GM20431 (cell line): ENCODE data around the gene APOBEC3H.

ENCODE experiments used
- in situ Hi-C: fragments of 300-500 bp; cut with MseI, MboI; formaldehyde crosslinking; loops from one replicate; pipeline ENCODE4 v1.15.0; 2020; ENCODE audit warnings: low sequenced_read_pairs; ENCODE audit not compliant: unreplicated experiment

APOBEC3H gene

GRCh38 chr22:39132871-39133524 is 36.0 kb downstream of the APOBEC3H start:
- in situ Hi-C loops = no loop called here

- in situ Hi-C loops = no loop called here
These were observed 36.8 kb downstream of the APOBEC3H start for GRCh38 chr22:39133871-39134270.

- in situ Hi-C loops = no loop called here
These were observed 37.5 kb downstream of the APOBEC3H start for GRCh38 chr22:39134366-39135091.

DNA sequence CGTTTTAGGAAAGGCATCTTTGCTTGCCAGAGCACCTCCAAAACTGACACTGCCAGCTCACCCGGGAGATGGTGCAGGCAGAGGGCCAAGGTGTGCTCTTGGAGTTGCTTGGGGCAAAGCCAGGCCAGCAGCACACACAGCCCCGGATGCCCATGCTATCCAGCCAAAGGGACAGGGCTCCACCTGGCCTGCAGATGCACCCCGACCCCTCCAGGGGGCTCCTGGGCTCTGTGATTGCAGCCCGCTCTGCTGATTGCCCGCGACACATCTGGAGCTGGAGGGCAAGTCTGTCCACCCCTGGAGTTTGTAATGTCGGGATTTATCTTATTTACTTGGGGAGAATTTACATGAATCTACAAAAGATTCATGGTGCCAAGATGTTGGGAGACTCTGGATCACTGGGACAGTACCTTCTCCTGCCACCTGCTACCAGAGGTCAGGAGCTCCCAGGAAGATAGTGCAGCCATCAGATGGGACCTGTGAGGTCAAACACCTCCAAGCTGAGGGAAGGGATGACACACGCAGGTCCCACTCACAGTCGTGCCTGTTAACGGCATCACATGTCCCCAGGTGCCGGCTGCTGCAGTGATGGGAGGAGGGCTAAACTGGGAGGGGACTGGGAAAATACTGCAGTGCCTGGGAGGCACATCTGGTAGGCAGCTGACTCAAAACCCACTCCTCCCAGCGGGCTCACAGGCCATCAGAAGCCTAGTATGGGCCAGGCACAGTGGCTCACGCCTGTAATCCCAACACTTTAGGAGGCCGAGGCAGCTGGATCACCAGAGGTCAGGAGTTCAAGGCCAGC is 38.2 kb downstream of the APOBEC3H start:
- in situ Hi-C loops = no loop called here

- in situ Hi-C loops = no loop called here
These were observed 39.3 kb downstream of the APOBEC3H start for GRCh38 chr22:39136317-39136716.

GRCh38 chr22:39138357-39138997 is 41.4 kb downstream of the APOBEC3H start:
- in situ Hi-C loops = no loop called here

- in situ Hi-C loops = no loop called here
These were observed 42.9 kb downstream of the APOBEC3H start for GRCh38 chr22:39139933-39140332.

DNA sequence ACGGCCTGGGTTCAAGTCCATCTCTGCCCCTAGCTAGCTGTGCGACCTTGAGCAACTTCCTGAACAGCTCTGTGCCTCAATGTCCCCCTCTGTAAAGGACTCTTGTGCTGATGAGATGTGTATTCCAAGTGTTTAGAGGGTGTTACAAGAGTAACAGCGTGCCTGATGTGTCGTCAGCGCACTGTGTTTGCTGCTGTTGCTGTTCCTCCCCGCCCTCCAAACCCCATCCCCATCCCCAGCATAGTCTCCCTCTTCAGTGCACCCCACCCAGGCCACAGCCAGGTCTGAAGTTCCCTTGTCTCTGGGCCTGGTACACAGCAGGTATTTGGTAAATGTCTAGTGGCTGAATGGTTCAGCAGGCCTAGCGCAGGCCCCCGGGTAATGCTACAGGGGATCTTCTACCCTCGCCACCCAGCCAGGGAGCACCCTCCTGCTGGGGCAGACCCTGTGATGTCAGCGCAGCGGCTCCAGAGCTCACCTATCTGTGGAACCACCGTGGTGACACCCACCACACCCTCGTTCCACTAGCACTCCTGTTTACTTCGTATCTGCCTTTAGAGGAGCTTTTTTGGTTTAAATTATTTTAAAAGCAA is 45.1 kb downstream of the APOBEC3H start:
- in situ Hi-C loops = no loop called here

- in situ Hi-C loops = no loop called here
These were observed 47.2 kb downstream of the APOBEC3H start for GRCh38 chr22:39144101-39144767.

DNA sequence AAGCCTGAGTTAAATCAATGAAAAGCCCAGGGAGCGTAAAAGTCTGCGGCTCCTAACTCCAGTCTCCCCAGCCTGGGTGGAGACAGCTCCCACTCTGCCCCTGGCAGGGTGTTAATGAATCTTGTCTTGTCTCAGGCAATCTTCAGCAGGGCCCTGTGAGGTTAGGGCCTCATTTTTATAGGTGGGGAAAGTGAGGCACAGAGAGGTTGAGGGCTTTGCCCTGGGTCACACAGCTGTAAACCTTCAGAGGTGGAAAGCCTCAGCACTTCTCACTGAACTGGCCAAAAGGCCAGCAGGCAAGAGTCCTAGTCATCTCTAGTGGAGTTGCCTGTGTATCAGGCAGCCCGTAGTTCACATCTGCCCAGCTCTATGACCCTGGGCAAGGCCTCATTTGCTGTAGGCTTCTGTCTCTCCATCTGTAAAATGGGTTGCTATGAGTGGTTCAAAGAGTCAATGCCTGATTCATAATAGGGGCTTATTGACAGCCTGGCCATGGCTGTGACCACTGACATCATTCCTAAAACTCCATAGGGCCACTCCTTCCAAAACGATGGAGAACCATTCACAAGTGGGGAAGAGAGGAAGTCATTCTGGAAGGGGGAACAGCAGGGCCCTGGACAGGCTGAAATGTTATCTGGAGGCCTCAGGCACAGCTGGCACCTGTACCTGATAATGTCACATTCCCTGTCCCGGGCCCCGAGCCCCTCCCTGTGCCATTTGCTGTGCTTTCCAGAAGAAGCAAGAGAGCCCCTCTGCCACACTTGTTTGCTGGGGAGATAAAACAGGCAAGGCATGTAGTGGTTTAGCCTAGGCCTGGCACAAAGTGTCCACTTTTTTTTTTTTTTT is 49.4 kb downstream of the APOBEC3H start:
- in situ Hi-C loops = no loop called here

DNA sequence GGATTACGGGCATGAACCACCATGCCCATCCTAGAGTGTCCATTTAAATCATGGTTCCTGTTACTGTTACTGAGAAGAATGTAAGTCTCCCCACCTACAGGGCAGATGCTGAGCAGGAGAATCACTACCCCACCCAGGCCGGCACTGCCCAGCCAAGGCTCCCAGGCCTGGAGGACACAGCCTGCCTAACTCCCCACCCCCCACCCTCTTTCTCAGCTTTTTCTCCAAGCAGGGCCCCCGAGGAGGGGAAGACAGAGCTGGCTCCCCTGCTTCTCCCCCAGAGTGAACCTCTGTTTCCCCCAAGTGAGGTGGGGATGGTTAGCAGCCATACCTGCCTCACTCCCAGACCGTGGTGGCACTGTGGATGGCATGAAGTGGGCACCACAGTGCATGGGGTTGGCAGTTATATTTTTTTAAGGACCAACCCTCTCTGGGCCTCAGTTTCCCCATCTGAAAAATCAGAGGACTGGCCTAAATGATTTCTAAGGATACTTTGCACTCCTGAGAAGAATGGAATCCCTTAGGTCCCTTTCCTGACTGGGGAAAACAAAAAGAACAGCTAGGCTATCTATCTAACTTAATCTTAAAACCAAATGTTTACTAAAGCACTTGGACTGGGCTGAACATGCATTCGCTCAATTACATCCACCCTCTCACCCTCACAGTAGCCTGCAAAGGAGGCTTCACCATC is 50.4 kb downstream of the APOBEC3H start:
- in situ Hi-C loops = no loop called here

DNA sequence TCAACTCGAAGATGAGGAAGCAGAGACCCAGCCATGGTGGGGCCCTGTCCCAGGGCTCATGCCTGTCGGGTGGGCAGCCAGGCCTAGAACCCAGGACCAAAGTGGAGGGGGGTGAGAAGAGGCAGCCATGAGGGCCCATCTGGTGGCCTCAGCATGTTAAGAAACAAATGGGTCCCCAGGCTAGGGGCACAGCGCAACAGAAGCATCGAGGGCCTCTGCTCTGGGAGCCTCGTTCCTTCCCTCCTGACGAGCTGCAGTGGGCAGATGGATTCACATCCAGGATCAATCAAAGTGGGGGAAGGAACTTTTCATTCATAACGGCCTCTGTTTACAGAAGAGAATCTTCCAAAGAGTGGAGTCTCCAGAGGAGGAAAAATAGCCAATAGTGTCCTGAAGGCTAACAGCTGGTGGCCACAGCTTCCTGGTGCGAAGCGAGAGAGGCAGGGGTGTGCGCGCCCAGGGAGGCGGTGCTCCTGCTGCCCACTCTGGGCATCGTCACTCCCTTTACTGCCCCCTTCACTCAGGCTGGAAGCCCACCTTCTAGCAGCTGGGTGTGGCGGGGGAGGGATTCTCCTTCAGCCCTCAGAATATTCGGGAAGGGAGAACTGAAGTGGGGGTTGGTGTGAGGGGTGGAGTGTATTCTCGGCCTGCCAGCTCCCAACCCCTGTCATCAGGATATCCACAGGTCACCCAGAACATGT is 51.1 kb downstream of the APOBEC3H start:
- in situ Hi-C loops = no loop called here

- in situ Hi-C loops = no loop called here
These were observed 51.9 kb downstream of the APOBEC3H start for GRCh38 chr22:39148727-39149535.

- in situ Hi-C loops = loop anchor here (25.0 kb wide), 1 partner anchor 362 kb away; the partner anchor contains the start of genes ATF4 and MIEF1
These were observed 53.1 kb downstream of the APOBEC3H start for GRCh38 chr22:39149915-39150847.

- in situ Hi-C loops = loop anchor here (25.0 kb wide), 1 partner anchor 361 kb away; the partner anchor contains the start of genes ATF4 and MIEF1
These were observed 53.8 kb downstream of the APOBEC3H start for GRCh38 chr22:39150848-39151215.
